ENCODE data around the gene FKBP4.

DNA sequence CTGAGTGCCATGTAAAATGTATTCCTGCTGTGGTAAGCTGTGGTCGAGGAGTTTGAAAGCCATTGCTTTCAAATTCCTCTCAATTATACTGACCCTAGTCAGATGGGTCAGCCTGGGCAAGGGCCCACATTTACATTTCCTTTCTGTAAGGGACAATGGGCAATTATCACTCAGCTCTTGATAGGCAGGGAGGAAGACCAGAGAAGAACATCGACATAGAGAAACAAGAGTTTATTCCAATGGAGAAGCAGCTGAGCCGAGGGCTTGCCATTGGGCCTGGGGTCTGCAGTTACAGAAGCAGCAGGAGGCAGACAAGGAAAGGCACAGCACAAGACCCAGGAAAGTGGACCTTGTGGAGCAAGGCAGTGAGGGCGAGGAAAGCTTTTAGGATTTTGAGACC is 30.4 kb downstream of the FKBP4 start:
- TF ChIP-seq, protein P1, sequence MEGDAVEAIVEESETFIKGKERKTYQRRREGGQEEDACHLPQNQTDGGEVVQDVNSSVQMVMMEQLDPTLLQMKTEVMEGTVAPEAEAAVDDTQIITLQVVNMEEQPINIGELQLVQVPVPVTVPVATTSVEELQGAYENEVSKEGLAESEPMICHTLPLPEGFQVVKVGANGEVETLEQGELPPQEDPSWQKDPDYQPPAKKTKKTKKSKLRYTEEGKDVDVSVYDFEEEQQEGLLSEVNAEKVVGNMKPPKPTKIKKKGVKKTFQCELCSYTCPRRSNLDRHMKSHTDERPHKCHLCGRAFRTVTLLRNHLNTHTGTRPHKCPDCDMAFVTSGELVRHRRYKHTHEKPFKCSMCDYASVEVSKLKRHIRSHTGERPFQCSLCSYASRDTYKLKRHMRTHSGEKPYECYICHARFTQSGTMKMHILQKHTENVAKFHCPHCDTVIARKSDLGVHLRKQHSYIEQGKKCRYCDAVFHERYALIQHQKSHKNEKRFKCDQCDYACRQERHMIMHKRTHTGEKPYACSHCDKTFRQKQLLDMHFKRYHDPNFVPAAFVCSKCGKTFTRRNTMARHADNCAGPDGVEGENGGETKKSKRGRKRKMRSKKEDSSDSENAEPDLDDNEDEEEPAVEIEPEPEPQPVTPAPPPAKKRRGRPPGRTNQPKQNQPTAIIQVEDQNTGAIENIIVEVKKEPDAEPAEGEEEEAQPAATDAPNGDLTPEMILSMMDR (IDR thresholded peaks at IDR 0.05): no peak
- no peak for TF ChIP-seq EZH2 (IDR thresholded peaks at IDR 0.05; ENCODE audit: borderline replicate concordance, insufficient read depth, low read depth, low read length, poor library complexity, severe bottlenecking)

Measured in B cell (primary cell).